Panc1 (cell line): Measurements from ENCODE around the gene BAX. TPM values are rescaled to one million over a fixed set of nuclear protein-coding genes. Genes with fewer than 3 reads are reported as not detected.

Experiments used
- ATAC-seq: fragments of 200-7000 bp; cut with Tn5 transposase; 2 replicates; pipeline ENCODE4 v1.9.1; 2020; ENCODE audit warnings: mild to moderate bottlenecking, moderate library complexity
- BruUV-seq: library from RNA; stranded (reverse); fragments of 400-500 nt; replicated peaks from 2 replicates; lab custom pipeline; 2021; lab: Mats Ljungman, UMichigan
- CTCF ChIA-PET: fragments of 300-600 bp; sonication (Branson Sonifier 250); formaldehyde crosslinking; loops from one replicate; lab custom pipeline; 2022; ENCODE audit warnings: antibody characterized with exemption; lab: Charles Lee
- POLR2A ChIA-PET: fragments of 300-600 bp; sonication (Branson Sonifier 250); formaldehyde crosslinking; loops from one replicate; lab custom pipeline; 2022; ENCODE audit warnings: antibody characterized with exemption; lab: Charles Lee
- DNase-seq: peaks from one replicate; pipeline ENCODE4 v3.0.0-alpha.2; 2010; ENCODE audit warnings: low read depth, low spot score
- H3K27ac ChIP-seq: 2 replicates; pipeline ENCODE4 v1.5.1; 2011; ENCODE audit warnings: mild to moderate bottlenecking, low read length, inconsistent platforms
- H3K27me3 ChIP-seq: fragments of 200-500 bp; sonication (Bioruptor generic); 2 replicates; pipeline ENCODE4 v1.6.0; 2014; ENCODE audit warnings: low read length, inconsistent platforms; ENCODE audit not compliant: control insufficient read depth, insufficient read depth
- H3K36me3 ChIP-seq: fragments of 200-500 bp; sonication (Bioruptor generic); 2 replicates; pipeline ENCODE4 v1.5.1; 2014; ENCODE audit warnings: inconsistent platforms, mild to moderate bottlenecking, low read length, moderate library complexity; ENCODE audit not compliant: control insufficient read depth, insufficient read depth
- H3K4me1 ChIP-seq: 2 replicates; pipeline ENCODE4 v1.5.1; 2011; ENCODE audit warnings: inconsistent platforms, mild to moderate bottlenecking, low read length, moderate library complexity; ENCODE audit not compliant: control insufficient read depth, insufficient read depth
- H3K4me3 ChIP-seq, 2 experiments: 2 replicates each; pipeline ENCODE4 v1.5.1; 2011 to 2012; ENCODE audit warnings: low read depth in 2 of 2, low read length in 2 of 2, mild to moderate bottlenecking in 2 of 2, inconsistent platforms in 1 of 2, moderate library complexity in 1 of 2
- H3K9me3 ChIP-seq: fragments of 200-500 bp; sonication (Bioruptor generic); 2 replicates; pipeline ENCODE4 v1.5.1; 2014; ENCODE audit warnings: low read depth, mild to moderate bottlenecking, inconsistent platforms, low read length, moderate library complexity; ENCODE audit not compliant: control insufficient read depth, insufficient read depth
- POLR2AphosphoS5 ChIP-seq: IDR thresholded peaks from 2 replicates; pipeline ENCODE4 v1.6.1; 2012; ENCODE audit warnings: mild to moderate bottlenecking, low read depth, low read length, moderate library complexity
- SIN3A ChIP-seq: IDR thresholded peaks from 2 replicates; pipeline ENCODE4 v1.6.1; 2012; ENCODE audit warnings: low read depth, mild to moderate bottlenecking, low read length, moderate library complexity, borderline replicate concordance; ENCODE audit not compliant: insufficient read depth
- TCF7L2 ChIP-seq: IDR thresholded peaks from 2 replicates; pipeline ENCODE4 v1.6.1; 2011; ENCODE audit warnings: mild to moderate bottlenecking, low read depth, low read length, inconsistent platforms
- in situ Hi-C: cut with HindIII; loops from 2 replicates; pipeline ENCODE4 v1.10.0; 2016; ENCODE audit warnings: low sequenced_read_pairs, low pct_unique_long_range_greater_than_20kb
- intact Hi-C: fragments of 100-400 bp; cut with micrococcal nuclease; formaldehyde crosslinking; loops from one replicate; pipeline ENCODE4 v1.10.0; 2022; ENCODE audit not compliant: unreplicated experiment
- total RNA-seq: library from RNA; stranded (reverse); gene quantifications from one replicate; pipeline ENCODE4 v1.2.1, GENCODE V29; 2021; ENCODE audit not compliant: unreplicated experiment
- TF ChIP-seq, protein P1 (sequence below): fragments of 450-650 bp; IDR thresholded peaks from 2 replicates; pipeline ENCODE4 v1.5.1; 2017; ENCODE audit warnings: mild to moderate bottlenecking
- TF ChIP-seq, protein P2 (sequence below), 2 experiments: IDR thresholded peaks; 2 replicates each; pipeline ENCODE4 v1.6.1; 2011 to 2012; ENCODE audit warnings: low read depth in 2 of 2, control low read depth in 1 of 2, low read length in 1 of 2, mild to moderate bottlenecking in 1 of 2, moderate library complexity in 1 of 2; ENCODE audit not compliant: insufficient read depth in 1 of 2

The BAX gene
- total RNA-seq, 1 experiment from 2014 or later, result 100 TPM

DNA sequence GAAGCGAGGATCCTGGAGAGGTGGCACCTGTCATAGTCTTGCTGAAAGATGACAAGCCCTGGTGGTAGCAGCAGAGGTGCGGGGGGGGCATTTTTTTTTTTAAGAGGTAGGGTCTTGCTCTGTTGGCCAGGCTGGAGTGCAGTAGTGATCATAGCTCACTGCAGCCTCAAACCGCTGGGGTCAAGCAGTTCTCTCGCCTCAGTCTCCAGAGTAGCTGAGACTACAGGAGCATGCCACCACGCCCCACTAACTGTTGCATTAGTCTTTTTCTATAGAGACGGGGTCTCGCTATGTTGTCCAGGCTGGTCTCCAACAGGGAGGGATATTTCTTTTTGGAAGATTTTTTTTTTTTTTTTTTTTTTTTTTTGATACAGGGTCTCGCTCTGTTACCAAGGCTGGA lies 3.3 kb downstream of the BAX start:
- ChIA-PET POLR2A (no interaction called here), CTCF (no interaction called here)
- H3K9me3 ChIP-seq, result no peaks in the 10 kb centered on the region
- in situ Hi-C loops, result no loop called here
- no peak overlapping the region for H3K4me3 ChIP-seq
- TF ChIP-seq POLR2AphosphoS5 (no peak), SIN3A (no peak), TCF7L2 (no peak)
- TF ChIP-seq, protein P1, sequence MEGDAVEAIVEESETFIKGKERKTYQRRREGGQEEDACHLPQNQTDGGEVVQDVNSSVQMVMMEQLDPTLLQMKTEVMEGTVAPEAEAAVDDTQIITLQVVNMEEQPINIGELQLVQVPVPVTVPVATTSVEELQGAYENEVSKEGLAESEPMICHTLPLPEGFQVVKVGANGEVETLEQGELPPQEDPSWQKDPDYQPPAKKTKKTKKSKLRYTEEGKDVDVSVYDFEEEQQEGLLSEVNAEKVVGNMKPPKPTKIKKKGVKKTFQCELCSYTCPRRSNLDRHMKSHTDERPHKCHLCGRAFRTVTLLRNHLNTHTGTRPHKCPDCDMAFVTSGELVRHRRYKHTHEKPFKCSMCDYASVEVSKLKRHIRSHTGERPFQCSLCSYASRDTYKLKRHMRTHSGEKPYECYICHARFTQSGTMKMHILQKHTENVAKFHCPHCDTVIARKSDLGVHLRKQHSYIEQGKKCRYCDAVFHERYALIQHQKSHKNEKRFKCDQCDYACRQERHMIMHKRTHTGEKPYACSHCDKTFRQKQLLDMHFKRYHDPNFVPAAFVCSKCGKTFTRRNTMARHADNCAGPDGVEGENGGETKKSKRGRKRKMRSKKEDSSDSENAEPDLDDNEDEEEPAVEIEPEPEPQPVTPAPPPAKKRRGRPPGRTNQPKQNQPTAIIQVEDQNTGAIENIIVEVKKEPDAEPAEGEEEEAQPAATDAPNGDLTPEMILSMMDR, result no peak
- TF ChIP-seq, protein P2, sequence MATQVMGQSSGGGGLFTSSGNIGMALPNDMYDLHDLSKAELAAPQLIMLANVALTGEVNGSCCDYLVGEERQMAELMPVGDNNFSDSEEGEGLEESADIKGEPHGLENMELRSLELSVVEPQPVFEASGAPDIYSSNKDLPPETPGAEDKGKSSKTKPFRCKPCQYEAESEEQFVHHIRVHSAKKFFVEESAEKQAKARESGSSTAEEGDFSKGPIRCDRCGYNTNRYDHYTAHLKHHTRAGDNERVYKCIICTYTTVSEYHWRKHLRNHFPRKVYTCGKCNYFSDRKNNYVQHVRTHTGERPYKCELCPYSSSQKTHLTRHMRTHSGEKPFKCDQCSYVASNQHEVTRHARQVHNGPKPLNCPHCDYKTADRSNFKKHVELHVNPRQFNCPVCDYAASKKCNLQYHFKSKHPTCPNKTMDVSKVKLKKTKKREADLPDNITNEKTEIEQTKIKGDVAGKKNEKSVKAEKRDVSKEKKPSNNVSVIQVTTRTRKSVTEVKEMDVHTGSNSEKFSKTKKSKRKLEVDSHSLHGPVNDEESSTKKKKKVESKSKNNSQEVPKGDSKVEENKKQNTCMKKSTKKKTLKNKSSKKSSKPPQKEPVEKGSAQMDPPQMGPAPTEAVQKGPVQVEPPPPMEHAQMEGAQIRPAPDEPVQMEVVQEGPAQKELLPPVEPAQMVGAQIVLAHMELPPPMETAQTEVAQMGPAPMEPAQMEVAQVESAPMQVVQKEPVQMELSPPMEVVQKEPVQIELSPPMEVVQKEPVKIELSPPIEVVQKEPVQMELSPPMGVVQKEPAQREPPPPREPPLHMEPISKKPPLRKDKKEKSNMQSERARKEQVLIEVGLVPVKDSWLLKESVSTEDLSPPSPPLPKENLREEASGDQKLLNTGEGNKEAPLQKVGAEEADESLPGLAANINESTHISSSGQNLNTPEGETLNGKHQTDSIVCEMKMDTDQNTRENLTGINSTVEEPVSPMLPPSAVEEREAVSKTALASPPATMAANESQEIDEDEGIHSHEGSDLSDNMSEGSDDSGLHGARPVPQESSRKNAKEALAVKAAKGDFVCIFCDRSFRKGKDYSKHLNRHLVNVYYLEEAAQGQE (IDR thresholded peaks at IDR 0.05; ENCODE audit: insufficient read depth in 1 of 2, low read depth in 2 of 2, low read length in 1 of 2), result no peak
- H3K4me1 ChIP-seq, result peaks cover 18% of the 10 kb centered on the region
- no TSS peak for BruUV-seq
- ATAC-seq (no peak), DNase-seq (no peak)
- no peaks in the 10 kb centered on the region for H3K27me3 ChIP-seq
- H3K36me3 ChIP-seq, result no peaks in the 10 kb centered on the region
- H3K27ac ChIP-seq, result no peak overlapping the region
- intact Hi-C loops, result no loop called here

DNA sequence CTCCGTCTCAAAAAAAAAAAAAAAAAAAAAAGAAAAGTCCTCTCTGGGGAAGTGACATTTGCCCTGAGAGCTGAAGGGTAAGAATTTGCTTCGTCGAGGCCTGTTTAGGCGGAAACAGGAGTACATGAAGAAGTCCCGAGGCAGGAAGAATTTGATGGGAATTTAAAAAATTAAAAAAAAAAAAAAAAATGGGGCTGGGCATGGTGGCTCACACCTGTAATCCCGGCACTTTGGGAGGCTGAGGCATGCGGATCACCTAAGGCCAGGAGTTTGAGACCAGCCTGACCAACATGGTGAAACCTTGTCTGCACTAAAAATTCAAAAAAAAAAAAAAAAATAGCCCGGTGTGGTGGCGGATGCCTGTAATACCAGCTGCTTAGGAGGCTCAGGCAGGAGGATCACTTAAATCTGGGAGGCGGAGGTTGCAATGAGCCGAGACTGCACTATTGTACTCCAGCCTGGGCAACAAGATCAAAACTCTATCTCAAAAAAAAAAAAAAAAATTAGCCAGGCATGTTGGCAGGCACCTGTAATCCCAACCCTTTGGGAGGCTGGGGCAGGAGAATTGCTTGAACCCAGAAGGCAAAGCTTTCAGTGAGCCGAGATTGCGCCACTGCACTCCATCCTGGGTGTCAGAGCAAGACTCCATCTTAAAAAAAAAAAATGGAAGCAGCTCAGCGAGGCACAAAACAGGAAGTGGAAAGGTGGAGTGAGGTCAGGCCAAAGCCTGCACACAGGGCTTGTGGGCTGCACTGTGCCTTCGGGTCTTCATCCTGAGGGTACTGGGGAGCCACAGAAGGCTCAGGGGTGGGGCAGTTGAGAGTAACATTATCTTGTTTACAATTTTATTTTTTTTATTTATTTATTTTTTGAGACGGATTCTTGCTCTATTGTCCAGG lies 4.9 kb downstream of the BAX start:
- no peak overlapping the region for H3K4me3 ChIP-seq
- no peaks in the 10 kb centered on the region for H3K36me3 ChIP-seq
- no peaks in the 10 kb centered on the region for H3K27me3 ChIP-seq
- POLR2A ChIA-PET, result interaction anchor here (0.6 kb wide), 2 partner anchors 17 to 73 kb away, joined by 5 to 7 read pairs; no protein-coding TSS in a partner anchor
- ATAC-seq, result no peak
- BruUV-seq, result no TSS peak
- CTCF ChIA-PET, result interaction anchor here (0.6 kb wide), 1 partner anchor 146 kb away, joined by 3 read pairs; no protein-coding TSS in a partner anchor
- TF ChIP-seq SIN3A (no peak), POLR2AphosphoS5 (no peak), TCF7L2 (no peak)
- TF ChIP-seq, protein P1, result no peak
- H3K27ac ChIP-seq, result no peak overlapping the region
- H3K4me1 ChIP-seq, result peaks cover 32% of the 10 kb centered on the region
- no peak for DNase-seq
- intact Hi-C loops (no loop called here), in situ Hi-C loops (no loop called here)
- no peaks in the 10 kb centered on the region for H3K9me3 ChIP-seq
